ENCODE results near the gene MDC1. TPM values are rescaled to one million over a fixed set of nuclear protein-coding genes. Genes with fewer than 3 reads are reported as not detected.

Gene MDC1
- total and polyA plus RNA-seq, 2 of the 13 experiments (the other 11 are each of a cell fraction or from before 2014, with no cell fraction given) = 8.4 to 14.0 TPM

DNA sequence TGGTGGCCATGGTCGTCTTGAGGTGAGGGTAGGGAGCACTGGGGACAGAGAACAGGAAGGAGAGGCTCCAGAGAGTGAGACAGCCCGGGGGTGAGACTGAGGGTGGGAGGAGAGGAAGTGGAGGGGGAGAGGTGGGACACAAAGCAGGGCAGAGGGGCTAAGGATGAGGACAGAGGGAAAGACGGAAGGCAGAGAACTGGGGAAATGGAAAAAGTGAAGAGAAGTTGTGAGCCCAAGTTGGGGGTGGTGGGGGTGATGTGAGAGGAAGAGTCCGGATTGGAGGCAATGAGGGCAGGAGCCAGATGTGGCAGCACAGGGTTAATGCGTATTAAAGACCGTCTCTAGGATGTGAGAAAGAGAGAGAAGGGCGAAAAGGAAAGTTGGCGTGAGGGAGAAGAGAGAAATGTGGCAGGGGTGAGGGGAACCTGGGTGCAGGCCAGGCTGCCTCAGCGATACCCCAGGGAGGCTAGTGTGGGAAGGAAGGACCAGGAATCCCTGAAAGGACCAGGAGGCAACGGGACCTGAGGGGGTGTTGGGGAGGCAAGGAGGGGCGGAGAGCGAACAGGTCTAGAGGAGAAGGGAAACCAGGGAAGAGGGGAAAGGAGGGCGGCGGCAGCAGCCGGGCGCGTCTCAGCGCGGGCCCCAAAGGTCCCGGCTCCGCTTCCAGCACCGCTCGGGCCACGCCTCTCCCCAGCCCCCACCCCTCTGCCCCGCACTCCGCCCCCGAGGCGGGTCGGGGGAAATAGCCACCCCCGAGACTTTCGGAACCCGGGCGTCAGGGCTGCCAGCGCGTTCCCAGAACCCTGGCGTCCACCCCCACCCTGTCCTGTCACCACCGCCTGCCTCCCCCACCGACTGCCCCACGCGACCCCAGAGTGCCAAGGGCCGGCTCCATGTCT lies 30.8 kb downstream of the MDC1 start, which contains the start of gene PPP1R18 (continued):
- TF ChIP-seq GATA4 (IDR thresholded peaks at IDR 0.05; ENCODE audit: borderline replicate concordance, low read depth) (no peak), ISL2 (CRISPR knock-in tag; IDR thresholded peaks at IDR 0.05) (no peak), KDM5A (IDR thresholded peaks at IDR 0.05; ENCODE audit: borderline replicate concordance, low read length) (no peak), ELF4 (CRISPR knock-in tag; IDR thresholded peaks at IDR 0.05; ENCODE audit: borderline replicate concordance) (no peak), ZNF530 (CRISPR knock-in tag; IDR thresholded peaks at IDR 0.05; ENCODE audit: low read depth) (no peak), ZNF7 (CRISPR knock-in tag; IDR thresholded peaks at IDR 0.05) (no peak), IKZF4 (CRISPR knock-in tag; IDR thresholded peaks at IDR 0.05; ENCODE audit: borderline replicate concordance, low read depth, not compliant biosample characterization) (no peak), KMT2B (CRISPR knock-in tag; IDR thresholded peaks at IDR 0.05) (no peak), SYNCRIP (IDR thresholded peaks at IDR 0.05; ENCODE audit: insufficient read depth, low read depth, low read length) (no peak), SIN3A (IDR thresholded peaks at IDR 0.05; ENCODE audit: borderline replicate concordance, low read depth, low read length) (no peak), PRMT3 (CRISPR knock-in tag; IDR thresholded peaks at IDR 0.05; ENCODE audit: borderline replicate concordance, low read depth) (no peak), NFIB (CRISPR knock-in tag; IDR thresholded peaks at IDR 0.05; ENCODE audit: borderline replicate concordance) (no peak), ZNF10 (CRISPR knock-in tag; IDR thresholded peaks at IDR 0.05; ENCODE audit: borderline replicate concordance, low read depth) (no peak), ZFP36L2 (CRISPR knock-in tag; IDR thresholded peaks at IDR 0.05) (no peak), YY1 (IDR thresholded peaks at IDR 0.05; ENCODE audit: insufficient read depth, insufficient replicate concordance, low read depth, low read length) (no peak), REL (CRISPR knock-in tag; conservative IDR thresholded peaks at IDR 0.05) (no peak), ZNF549 (CRISPR knock-in tag; IDR thresholded peaks at IDR 0.05) (no peak), FOXC1 (CRISPR knock-in tag; IDR thresholded peaks at IDR 0.05; ENCODE audit: borderline replicate concordance) (no peak), ZFP36 (IDR thresholded peaks at IDR 0.05; ENCODE audit: borderline replicate concordance, low read depth, low read length, partially characterized antibody) (no peak), CHCHD3 (CRISPR knock-in tag; IDR thresholded peaks at IDR 0.05) (no peak), ZNF766 (CRISPR knock-in tag; IDR thresholded peaks at IDR 0.05; ENCODE audit: borderline replicate concordance) (no peak)
- TF ChIP-seq, protein P1, sequence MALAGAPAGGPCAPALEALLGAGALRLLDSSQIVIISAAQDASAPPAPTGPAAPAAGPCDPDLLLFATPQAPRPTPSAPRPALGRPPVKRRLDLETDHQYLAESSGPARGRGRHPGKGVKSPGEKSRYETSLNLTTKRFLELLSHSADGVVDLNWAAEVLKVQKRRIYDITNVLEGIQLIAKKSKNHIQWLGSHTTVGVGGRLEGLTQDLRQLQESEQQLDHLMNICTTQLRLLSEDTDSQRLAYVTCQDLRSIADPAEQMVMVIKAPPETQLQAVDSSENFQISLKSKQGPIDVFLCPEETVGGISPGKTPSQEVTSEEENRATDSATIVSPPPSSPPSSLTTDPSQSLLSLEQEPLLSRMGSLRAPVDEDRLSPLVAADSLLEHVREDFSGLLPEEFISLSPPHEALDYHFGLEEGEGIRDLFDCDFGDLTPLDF (CRISPR knock-in tag; IDR thresholded peaks at IDR 0.05) = no peak
- TF ChIP-seq, protein P2, sequence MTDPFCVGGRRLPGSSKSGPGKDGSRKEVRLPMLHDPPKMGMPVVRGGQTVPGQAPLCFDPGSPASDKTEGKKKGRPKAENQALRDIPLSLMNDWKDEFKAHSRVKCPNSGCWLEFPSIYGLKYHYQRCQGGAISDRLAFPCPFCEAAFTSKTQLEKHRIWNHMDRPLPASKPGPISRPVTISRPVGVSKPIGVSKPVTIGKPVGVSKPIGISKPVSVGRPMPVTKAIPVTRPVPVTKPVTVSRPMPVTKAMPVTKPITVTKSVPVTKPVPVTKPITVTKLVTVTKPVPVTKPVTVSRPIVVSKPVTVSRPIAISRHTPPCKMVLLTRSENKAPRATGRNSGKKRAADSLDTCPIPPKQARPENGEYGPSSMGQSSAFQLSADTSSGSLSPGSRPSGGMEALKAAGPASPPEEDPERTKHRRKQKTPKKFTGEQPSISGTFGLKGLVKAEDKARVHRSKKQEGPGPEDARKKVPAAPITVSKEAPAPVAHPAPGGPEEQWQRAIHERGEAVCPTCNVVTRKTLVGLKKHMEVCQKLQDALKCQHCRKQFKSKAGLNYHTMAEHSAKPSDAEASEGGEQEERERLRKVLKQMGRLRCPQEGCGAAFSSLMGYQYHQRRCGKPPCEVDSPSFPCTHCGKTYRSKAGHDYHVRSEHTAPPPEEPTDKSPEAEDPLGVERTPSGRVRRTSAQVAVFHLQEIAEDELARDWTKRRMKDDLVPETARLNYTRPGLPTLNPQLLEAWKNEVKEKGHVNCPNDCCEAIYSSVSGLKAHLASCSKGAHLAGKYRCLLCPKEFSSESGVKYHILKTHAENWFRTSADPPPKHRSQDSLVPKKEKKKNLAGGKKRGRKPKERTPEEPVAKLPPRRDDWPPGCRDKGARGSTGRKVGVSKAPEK (CRISPR knock-in tag; IDR thresholded peaks at IDR 0.05; ENCODE audit: borderline replicate concordance) = no peak; the same call in 1 of the 2 replicates
- TF ChIP-seq, protein P3, sequence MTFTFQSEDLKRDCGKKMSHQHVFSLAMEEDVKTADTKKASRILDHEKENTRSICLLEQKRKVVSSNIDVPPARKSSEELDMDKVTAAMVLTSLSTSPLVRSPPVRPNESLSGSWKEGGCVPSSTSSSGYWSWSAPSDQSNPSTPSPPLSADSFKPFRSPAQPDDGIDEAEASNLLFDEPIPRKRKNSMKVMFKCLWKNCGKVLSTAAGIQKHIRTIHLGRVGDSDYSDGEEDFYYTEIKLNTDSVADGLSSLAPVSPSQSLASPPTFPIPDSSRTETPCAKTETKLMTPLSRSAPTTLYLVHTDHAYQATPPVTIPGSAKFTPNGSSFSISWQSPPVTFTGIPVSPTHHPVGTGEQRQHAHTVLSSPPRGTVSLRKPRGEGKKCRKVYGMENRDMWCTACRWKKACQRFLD (CRISPR knock-in tag; IDR thresholded peaks at IDR 0.05; ENCODE audit: borderline replicate concordance) = no peak

Data from HepG2 (cell line).